Progenitor cell of endocrine pancreas (in vitro differentiated cells): ENCODE data around the gene ARL13A. TPM values are rescaled to one million over a fixed set of nuclear protein-coding genes. Genes with fewer than 3 reads are reported as not detected.
"Not testable (repeated sequence)": the region's sequence is repeated elsewhere in the genome, so short reads cannot be mapped to it uniquely, and the experiment has no call there.

Experiments
- DNase-seq: peaks from one replicate; pipeline ENCODE4 v3.0.0; 2021; ENCODE audit warnings: low spot score; ENCODE audit not compliant: unreplicated experiment
- H3K27ac Mint-ChIP-seq: 2 replicates; pipeline ENCODE4 v1.8.0; 2021; ENCODE audit warnings: mild to moderate bottlenecking, moderate library complexity, mixed read lengths
- H3K27me3 Mint-ChIP-seq: 2 replicates; pipeline ENCODE4 v1.8.0; 2021; ENCODE audit warnings: mixed read lengths
- H3K36me3 Mint-ChIP-seq: 2 replicates; pipeline ENCODE4 v1.8.0; 2022; ENCODE audit warnings: mixed read lengths; ENCODE audit not compliant: insufficient read depth
- H3K4me1 Mint-ChIP-seq: 2 replicates; pipeline ENCODE4 v1.8.0; 2021; ENCODE audit warnings: low read depth, mixed read lengths
- H3K4me3 Mint-ChIP-seq: 2 replicates; pipeline ENCODE4 v1.8.0; 2021; ENCODE audit warnings: low read depth, mild to moderate bottlenecking, moderate library complexity, mixed read lengths
- H3K9me3 Mint-ChIP-seq: 2 replicates; pipeline ENCODE4 v1.8.0; 2021; ENCODE audit warnings: low read depth, mixed read lengths
- CTCF ChIP-seq: fragments of 200-600 bp; sonication (generic); IDR thresholded peaks from one replicate; pipeline ENCODE4 v1.5.0; 2021; ENCODE audit warnings: antibody characterized with exemption, mild to moderate bottlenecking; ENCODE audit not compliant: unreplicated experiment
- total RNA-seq: library from RNA; stranded (reverse); gene quantifications from 2 replicates; pipeline ENCODE4 v1.2.1, GENCODE V29; 2021

Gene ARL13A
- total RNA-seq, 1 donor from 2014 or later = not detected

- H3K36me3 Mint-ChIP-seq = peaks cover 14% of the 10 kb centered on the region
- H3K4me1 Mint-ChIP-seq = no peaks in the 10 kb centered on the region
- no peak for TF ChIP-seq CTCF
- no peak overlapping the region for H3K27ac Mint-ChIP-seq
- H3K4me3 Mint-ChIP-seq = no peak overlapping the region
- DNase-seq = no peak
- peaks cover 6% of the 10 kb centered on the region for H3K9me3 Mint-ChIP-seq
- H3K27me3 Mint-ChIP-seq = no peaks in the 10 kb centered on the region
Observed at GRCh38 chrX:101009090-101009489, 39.6 kb downstream of the ARL13A start.

- H3K4me1 Mint-ChIP-seq, H3K27me3 Mint-ChIP-seq, DNase-seq, H3K9me3 Mint-ChIP-seq, H3K4me3 Mint-ChIP-seq, H3K27ac Mint-ChIP-seq: not testable (repeated sequence)
- H3K36me3 Mint-ChIP-seq = peaks cover 12% of the 10 kb centered on the region
Observed at GRCh38 chrX:101012031-101012430, 42.5 kb downstream of the ARL13A start.

GRCh38 chrX:101022020-101022419 lies 52.5 kb downstream of the ARL13A start:
- Mint-ChIP-seq H3K27me3 (no peaks in the 10 kb centered on the region), H3K4me1 (no peaks in the 10 kb centered on the region), H3K27ac (no peak overlapping the region), H3K9me3 (peaks cover 12% of the 10 kb centered on the region), H3K36me3 (peaks cover 21% of the 10 kb centered on the region), H3K4me3 (no peak overlapping the region)
- DNase-seq = no peak
- no peak for TF ChIP-seq CTCF

GRCh38 chrX:101025126-101025525 lies 55.6 kb downstream of the ARL13A start:
- Mint-ChIP-seq H3K4me1 (no peaks in the 10 kb centered on the region), H3K9me3 (peaks cover 24% of the 10 kb centered on the region), H3K27me3 (no peaks in the 10 kb centered on the region), H3K27ac (no peak overlapping the region), H3K4me3 (no peak overlapping the region), H3K36me3 (peaks cover 28% of the 10 kb centered on the region)
- DNase-seq = no peak
- no peak for TF ChIP-seq CTCF

GRCh38 chrX:101028562-101028961 lies 59.1 kb downstream of the ARL13A start:
- TF ChIP-seq CTCF = no peak
- H3K36me3 Mint-ChIP-seq = peaks cover 21% of the 10 kb centered on the region
- H3K27ac Mint-ChIP-seq = no peak overlapping the region
- DNase-seq = no peak
- H3K27me3 Mint-ChIP-seq = no peaks in the 10 kb centered on the region
- no peak overlapping the region for H3K4me3 Mint-ChIP-seq
- peaks cover 22% of the 10 kb centered on the region for H3K9me3 Mint-ChIP-seq
- H3K4me1 Mint-ChIP-seq = no peaks in the 10 kb centered on the region

GRCh38 chrX:101029665-101030064 lies 60.2 kb downstream of the ARL13A start:
- Mint-ChIP-seq H3K4me3 (no peak overlapping the region), H3K27ac (no peak overlapping the region), H3K4me1 (no peaks in the 10 kb centered on the region), H3K36me3 (peaks cover 21% of the 10 kb centered on the region), H3K27me3 (no peaks in the 10 kb centered on the region), H3K9me3 (peaks cover 22% of the 10 kb centered on the region)
- no peak for TF ChIP-seq CTCF
- no peak for DNase-seq
